Mesenchymal stem cell (in vitro differentiated cells and primary cell): ENCODE data around the gene CAPN9.

Experiments
- DNase-seq: peaks from one replicate; pipeline ENCODE4 v3.0.0-alpha.2; 2013
- H2AFZ ChIP-seq: one replicate; pipeline ENCODE4 v1.6.1; 2013; ENCODE audit warnings: low read depth, mild to moderate bottlenecking, control low read depth, inconsistent platforms, low read length, moderate library complexity
- H2AK5ac ChIP-seq: 2 replicates; pipeline ENCODE4 v1.6.1; 2013; ENCODE audit warnings: low read length, moderate library complexity, mild to moderate bottlenecking, inconsistent platforms; ENCODE audit not compliant: severe bottlenecking
- H2BK120ac ChIP-seq: one replicate; pipeline ENCODE4 v1.6.1; 2013; ENCODE audit warnings: low read depth, mild to moderate bottlenecking, inconsistent platforms, low read length, moderate library complexity
- H2BK12ac ChIP-seq, 2 experiments: one replicate each; pipeline ENCODE4 v1.6.1; 2013; ENCODE audit warnings: inconsistent platforms in 2 of 2, low read length in 2 of 2, mild to moderate bottlenecking in 2 of 2, moderate library complexity in 2 of 2, control low read depth in 1 of 2
- H2BK15ac ChIP-seq: one replicate; pipeline ENCODE4 v1.6.1; 2013; ENCODE audit warnings: mild to moderate bottlenecking, low read depth, inconsistent platforms; ENCODE audit not compliant: poor library complexity, severe bottlenecking
- H2BK5ac ChIP-seq: 2 replicates; pipeline ENCODE4 v1.6.1; 2013; ENCODE audit warnings: low read depth, mild to moderate bottlenecking, low read length, control low read depth, inconsistent platforms; ENCODE audit not compliant: poor library complexity, severe bottlenecking
- H3K14ac ChIP-seq, 2 experiments: one replicate each; pipeline ENCODE4 v1.6.1; 2013; ENCODE audit warnings: inconsistent platforms in 2 of 2, low read length in 2 of 2, control low read depth in 1 of 2, mild to moderate bottlenecking in 1 of 2, moderate library complexity in 1 of 2
- H3K18ac ChIP-seq, 2 experiments: one replicate each; pipeline ENCODE4 v1.6.1; 2013; ENCODE audit warnings: inconsistent platforms in 2 of 2, low read length in 2 of 2, control low read depth in 1 of 2, low read depth in 1 of 2, mild to moderate bottlenecking in 1 of 2
- H3K23ac ChIP-seq, 2 experiments: one replicate each; pipeline ENCODE4 v1.6.1; 2013; ENCODE audit warnings: inconsistent platforms in 2 of 2, low read length in 2 of 2, mild to moderate bottlenecking in 2 of 2, moderate library complexity in 2 of 2, control low read depth in 1 of 2
- H3K27ac ChIP-seq: 2 replicates; pipeline ENCODE4 v1.5.1; 2013; ENCODE audit warnings: mild to moderate bottlenecking, moderate library complexity, low read length, control low read depth, inconsistent platforms; ENCODE audit not compliant: poor library complexity, severe bottlenecking
- H3K27me3 ChIP-seq, 2 experiments: 2 replicates each; pipeline versions ENCODE4 v1.6.1 to v1.7.0; 2013; ENCODE audit warnings: low read length in 2 of 2, mild to moderate bottlenecking in 2 of 2, moderate library complexity in 2 of 2, control low read depth in 1 of 2, inconsistent platforms in 1 of 2; ENCODE audit not compliant: control insufficient read depth in 1 of 2, insufficient read depth in 1 of 2
- H3K36me3 ChIP-seq, 2 experiments: 2 replicates each; pipeline versions ENCODE4 v1.6.1 to v1.7.0; 2013; ENCODE audit warnings: low read length in 2 of 2, control low read depth in 1 of 2, inconsistent platforms in 1 of 2, low read depth in 1 of 2, mild to moderate bottlenecking in 1 of 2; ENCODE audit not compliant: insufficient read depth in 2 of 2, control insufficient read depth in 1 of 2
- H3K4ac ChIP-seq, 2 experiments: one replicate each; pipeline ENCODE4 v1.6.1; 2013; ENCODE audit warnings: inconsistent platforms in 2 of 2, low read length in 2 of 2, mild to moderate bottlenecking in 2 of 2, moderate library complexity in 2 of 2, control low read depth in 1 of 2, low read depth in 1 of 2
- H3K4me1 ChIP-seq: 2 replicates; pipeline ENCODE4 v1.6.1; 2013; ENCODE audit warnings: low read depth, low read length, control low read depth; ENCODE audit not compliant: control insufficient read depth, insufficient read depth
- H3K4me2 ChIP-seq: 2 replicates; pipeline ENCODE4 v1.6.1; 2013; ENCODE audit warnings: low read length, mild to moderate bottlenecking, inconsistent platforms; ENCODE audit not compliant: poor library complexity, severe bottlenecking
- H3K4me3 ChIP-seq, 2 experiments: 2 replicates each; pipeline versions ENCODE4 v1.5.1 to v1.7.0; 2013; ENCODE audit warnings: low read length in 2 of 2, mild to moderate bottlenecking in 2 of 2, control low read depth in 1 of 2, low read depth in 1 of 2; ENCODE audit not compliant: insufficient read depth in 1 of 2
- H3K79me1 ChIP-seq: replicated peaks from 2 replicates; pipeline ENCODE4 v1.6.1; 2013; ENCODE audit warnings: mild to moderate bottlenecking, control low read depth, low read length, inconsistent platforms; ENCODE audit not compliant: poor library complexity, severe bottlenecking
- H3K9ac ChIP-seq: 2 replicates; pipeline ENCODE4 v1.7.0; 2013; ENCODE audit warnings: mild to moderate bottlenecking, low read length, moderate library complexity
- H3K9me3 ChIP-seq: 2 replicates; pipeline ENCODE4 v1.7.0; 2013; ENCODE audit warnings: mild to moderate bottlenecking, low read length; ENCODE audit not compliant: control insufficient read depth
- H4K8ac ChIP-seq: one replicate; pipeline ENCODE4 v1.6.1; 2013; ENCODE audit warnings: inconsistent platforms, mild to moderate bottlenecking, low read length, moderate library complexity
- H4K91ac ChIP-seq: one replicate; pipeline ENCODE4 v1.6.1; 2013; ENCODE audit warnings: mild to moderate bottlenecking, low read length, inconsistent platforms
- WGBS: methylation state at CpG from one replicate; pipeline ENCODE4 v1.1.7; 2013; ENCODE audit warnings: mixed read lengths; 5-methylcytosine and 5-hydroxymethylcytosine counted together

Gene CAPN9

DNA sequence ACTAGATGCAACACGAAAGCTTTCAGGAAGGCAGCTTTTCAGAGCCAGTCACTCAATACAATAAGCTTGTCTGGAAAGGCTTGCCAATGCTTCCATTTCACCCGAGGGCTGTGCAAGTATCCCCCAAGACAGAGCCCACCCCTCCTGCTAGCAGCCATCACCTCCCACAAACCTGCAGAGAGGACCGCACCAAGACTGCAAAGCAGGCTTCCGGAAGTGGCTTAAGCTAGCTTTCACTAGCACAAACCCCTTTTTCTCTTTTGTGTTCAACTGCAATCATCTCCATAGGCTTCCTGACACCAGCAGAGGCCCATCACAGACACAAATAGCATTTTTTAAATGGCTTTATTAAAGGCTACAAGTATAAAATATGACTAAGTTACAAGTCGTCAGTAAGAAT is 89.6 kb downstream of the CAPN9 start:
- no peak overlapping the region for H3K23ac ChIP-seq
- no peak overlapping the region for H2BK15ac ChIP-seq
- no peak overlapping the region for H2AFZ ChIP-seq
- no peaks in the 10 kb centered on the region for H3K9me3 ChIP-seq
- H3K79me1 ChIP-seq, result peaks cover 37% of the 10 kb centered on the region
- H2BK5ac ChIP-seq, result no peak overlapping the region
- H3K9ac ChIP-seq, result no peak overlapping the region
- peaks cover 1% of the 10 kb centered on the region for H3K4me1 ChIP-seq
- no peak for DNase-seq
- peaks cover 32 to 59% of the 10 kb centered on the region in 2 experiments for H3K36me3 ChIP-seq
- WGBS, result 93% methylated on average over 5 of the region's 5 CpGs
- no peak overlapping the region for H3K4me2 ChIP-seq
- no peak overlapping the region for H2BK12ac ChIP-seq
- H2BK120ac ChIP-seq, result no peak overlapping the region
- H3K14ac ChIP-seq, result no peak overlapping the region
- H4K91ac ChIP-seq, result no peak overlapping the region
- no peak overlapping the region for H3K18ac ChIP-seq
- H3K4me3 ChIP-seq, result no peak overlapping the region
- no peaks in the 10 kb centered on the region for H3K27me3 ChIP-seq
- H3K4ac ChIP-seq, result peak overlapping the region in 1 of 2 experiments; percentile 61
- H4K8ac ChIP-seq, result no peak overlapping the region
- H2AK5ac ChIP-seq, result no peak overlapping the region
- H3K27ac ChIP-seq, result no peak overlapping the region

DNA sequence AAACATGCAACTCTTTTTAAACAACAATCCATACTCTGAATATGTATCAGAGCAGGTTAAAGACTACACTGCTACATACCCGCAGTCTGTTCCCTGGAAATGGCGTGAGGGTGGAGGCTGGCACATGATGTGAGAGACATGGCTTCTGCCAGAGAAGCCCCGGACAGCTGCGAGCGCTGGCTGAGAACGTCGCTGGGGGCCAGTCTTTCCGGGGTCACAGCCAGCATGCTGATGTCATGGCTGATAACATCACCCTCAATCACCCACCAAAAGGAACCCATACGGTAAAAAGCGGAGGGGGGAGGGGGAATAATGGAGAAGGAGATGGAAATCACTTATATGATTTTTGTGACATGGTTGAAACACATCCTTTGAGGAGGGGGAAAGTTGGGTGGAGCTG is 92.0 kb downstream of the CAPN9 start:
- Histone ChIP-seq H3K36me3 (peaks cover 48 to 83% of the 10 kb centered on the region in 2 experiments), H3K14ac (no peak overlapping the region), H3K9ac (no peak overlapping the region), H2AFZ (no peak overlapping the region), H2BK120ac (no peak overlapping the region), H2BK15ac (no peak overlapping the region), H4K8ac (no peak overlapping the region), H3K4me2 (no peak overlapping the region), H3K79me1 (peaks cover 40% of the 10 kb centered on the region), H3K27ac (no peak overlapping the region), H2BK5ac (no peak overlapping the region), H3K4me1 (peaks cover 1% of the 10 kb centered on the region), H3K4ac (no peak overlapping the region), H3K18ac (no peak overlapping the region), H3K23ac (no peak overlapping the region), H4K91ac (no peak overlapping the region), H2BK12ac (no peak overlapping the region), H3K9me3 (no peaks in the 10 kb centered on the region), H2AK5ac (no peak overlapping the region), H3K4me3 (no peak overlapping the region), H3K27me3 (no peaks in the 10 kb centered on the region)
- 100% methylated on average over 5 of the region's 10 CpGs for WGBS
- DNase-seq, result no peak

DNA sequence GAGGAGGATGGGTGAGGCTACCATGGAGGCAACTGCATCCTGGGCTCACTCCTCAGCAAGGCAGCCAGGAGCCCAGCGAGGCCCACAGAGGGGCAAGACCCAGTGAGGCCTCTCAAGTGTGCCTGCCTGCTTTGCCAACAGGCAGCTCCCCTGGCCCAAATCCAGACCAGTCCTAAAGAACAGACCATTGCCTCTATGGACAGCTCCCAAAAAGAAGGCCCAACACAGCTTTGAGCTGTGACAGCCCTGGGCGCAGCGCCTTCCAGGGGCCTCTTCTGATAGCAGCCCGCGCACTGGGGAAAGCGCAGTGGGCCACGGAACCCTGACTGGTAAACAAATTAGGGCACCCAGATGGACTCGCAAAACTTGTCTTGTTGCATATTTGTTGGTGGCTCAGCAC is 95.6 kb downstream of the CAPN9 start:
- Histone ChIP-seq H3K9me3 (no peaks in the 10 kb centered on the region), H2BK120ac (no peak overlapping the region), H3K4ac (no peak overlapping the region), H4K8ac (no peak overlapping the region), H3K27me3 (no peaks in the 10 kb centered on the region), H2BK15ac (no peak overlapping the region), H2AK5ac (no peak overlapping the region), H2BK5ac (no peak overlapping the region), H3K4me2 (no peak overlapping the region), H2BK12ac (no peak overlapping the region), H3K9ac (no peak overlapping the region), H3K79me1 (peaks cover 38% of the 10 kb centered on the region), H3K4me3 (no peak overlapping the region), H3K23ac (no peak overlapping the region), H2AFZ (no peak overlapping the region), H3K4me1 (peaks cover 8% of the 10 kb centered on the region), H3K14ac (no peak overlapping the region), H3K18ac (no peak overlapping the region), H3K27ac (no peak overlapping the region), H3K36me3 (peaks cover 47 to 74% of the 10 kb centered on the region in 2 experiments), H4K91ac (no peak overlapping the region)
- DNase-seq, result no peak
- WGBS, result 98% methylated on average over 8 of the region's 8 CpGs

DNA sequence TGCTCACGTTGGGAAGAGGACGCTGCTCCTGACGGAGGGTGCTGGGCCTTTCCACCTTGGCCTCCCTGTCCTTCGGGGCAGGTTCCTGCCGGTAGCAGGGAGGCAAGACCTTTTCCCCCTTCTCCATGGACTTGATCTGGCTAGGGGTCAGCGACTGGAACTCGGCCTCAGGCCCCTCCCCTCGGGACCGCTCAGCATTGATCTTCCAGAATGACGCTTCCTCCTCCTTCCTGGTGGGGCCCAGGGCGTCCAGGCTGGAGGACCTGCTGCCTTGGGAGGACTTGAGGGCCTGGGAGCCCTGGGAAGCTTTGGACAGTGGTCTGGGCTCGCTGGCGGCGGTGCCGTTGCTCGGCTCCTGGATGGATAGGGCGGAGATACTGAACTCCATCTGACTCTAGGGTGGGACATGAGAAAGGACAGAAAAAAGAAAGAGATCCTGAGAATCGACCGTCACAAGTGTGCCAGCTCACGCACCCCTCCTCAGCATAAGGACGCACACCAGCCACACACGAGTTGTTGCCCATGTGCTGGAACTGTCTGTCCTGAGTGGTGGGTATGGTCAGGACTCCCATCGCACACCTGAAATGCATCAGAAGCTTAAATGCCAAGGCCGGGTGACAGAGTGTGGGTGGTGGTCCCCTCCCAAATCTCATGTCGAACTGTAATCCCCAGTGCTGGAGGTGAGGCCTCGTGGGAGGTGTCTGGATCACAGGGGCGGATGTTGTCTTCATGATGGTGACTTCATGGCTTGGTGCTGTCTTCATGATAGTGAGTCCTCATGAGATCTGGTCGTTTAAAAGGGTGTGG is 96.5 kb downstream of the CAPN9 start:
- Histone ChIP-seq H3K9me3 (no peaks in the 10 kb centered on the region), H4K8ac (no peak overlapping the region), H2AFZ (no peak overlapping the region), H3K23ac (no peak overlapping the region), H3K79me1 (peaks cover 36% of the 10 kb centered on the region), H2BK15ac (no peak overlapping the region), H3K4me2 (no peak overlapping the region), H2AK5ac (no peak overlapping the region), H3K14ac (no peak overlapping the region), H4K91ac (no peak overlapping the region), H3K4me1 (peaks cover 10% of the 10 kb centered on the region), H3K4ac (no peak overlapping the region), H2BK5ac (no peak overlapping the region), H3K27me3 (no peaks in the 10 kb centered on the region), H3K27ac (no peak overlapping the region), H2BK120ac (no peak overlapping the region), H3K36me3 (peaks cover 40 to 65% of the 10 kb centered on the region in 2 experiments), H3K9ac (no peak overlapping the region), H2BK12ac (no peak overlapping the region), H3K4me3 (no peak overlapping the region), H3K18ac (no peak overlapping the region)
- 95% methylated on average over 28 of the region's 28 CpGs for WGBS
- DNase-seq, result no peak
